Gastroesophageal sphincter (tissue), 4 donors: ENCODE results near the gene PYCARD. TPM values are rescaled to one million over a fixed set of nuclear protein-coding genes. Genes with fewer than 3 reads are reported as not detected.

Source experiments
- ATAC-seq: fragments of 150-250 bp; one replicate; pipeline ENCODE4 v1.9.1; 2016; ENCODE audit warnings: mild to moderate bottlenecking, moderate library complexity
- H3K27ac ChIP-seq, 4 donors: fragments of 200-600 bp; sonication (generic) in 3 of 4; 1 replicate in 3 of 4; 2 replicates in 1 of 4; pipeline ENCODE4 v1.5.1; 2016 to 2019
- H3K27me3 ChIP-seq: fragments of 200-600 bp; sonication (generic); one replicate; pipeline ENCODE4 v1.5.1; 2019
- H3K36me3 ChIP-seq, 2 donors: fragments of 200-600 bp; sonication (generic); one replicate each; pipeline ENCODE4 v1.5.1; 2019; ENCODE audit warnings: control low read depth in 1 of 2
- H3K4me1 ChIP-seq, 3 donors: fragments of 200-600 bp; sonication (generic); 1 replicate in 2 of 3; 2 replicates in 1 of 3; pipeline ENCODE4 v1.5.1; 2016 to 2019; ENCODE audit warnings: control low read depth in 2 of 3
- H3K4me3 ChIP-seq, 2 donors: fragments of 200-600 bp; sonication (generic); one replicate each; pipeline ENCODE4 v1.5.1; 2019; ENCODE audit warnings: mild to moderate bottlenecking in 1 of 2, moderate library complexity in 1 of 2
- H3K9me3 ChIP-seq, 3 donors: fragments of 200-600 bp; sonication (generic); one replicate each; pipeline ENCODE4 v1.5.1; 2017 to 2019; ENCODE audit warnings: control low read depth in 2 of 3
- CTCF ChIP-seq, 4 experiments: fragments of 200-600 bp in 2 of 4; fragments of 450-650 bp in 2 of 4; sonication (generic) in 1 of 4; IDR thresholded peaks; one replicate each; pipeline ENCODE4 v1.5.1; 2017 to 2019; ENCODE audit warnings: antibody characterized with exemption in 4 of 4, mild to moderate bottlenecking in 2 of 4, moderate library complexity in 2 of 4
- EP300 ChIP-seq: sonication (generic); formaldehyde crosslinking; IDR thresholded peaks from one replicate; pipeline ENCODE4 v1.6.1; 2017; ENCODE audit warnings: antibody characterized with exemption, mild to moderate bottlenecking
- POLR2A ChIP-seq, 2 donors: fragments of 450-650 bp; IDR thresholded peaks; one replicate each; pipeline ENCODE4 v1.6.1; 2017; ENCODE audit warnings: antibody characterized with exemption in 2 of 2, mild to moderate bottlenecking in 2 of 2, moderate library complexity in 1 of 2
- POLR2AphosphoS5 ChIP-seq: sonication (generic); formaldehyde crosslinking; IDR thresholded peaks from one replicate; pipeline ENCODE4 v1.6.1; 2017; ENCODE audit warnings: antibody characterized with exemption
- WGBS, 2 donors: methylation state at CpG; one replicate each; pipeline ENCODE4 v1.1.5; 2018; ENCODE audit warnings: low coverage in 1 of 2; 5-methylcytosine and 5-hydroxymethylcytosine counted together
- total RNA-seq, 4 donors: library from RNA; depleted of rRNA; stranded (reverse); fragments of >200 nt; gene quantifications; one replicate each; pipeline ENCODE4 v1.1.0, GENCODE V29; 2016

PYCARD gene
- total RNA-seq, 4 donors from 2014 or later: 3.9 to 21.8 (median 11.3) TPM

GRCh38 chr16:31189412-31189778 lies 13.2 kb downstream of the PYCARD start:
- H3K9me3 ChIP-seq: no peaks in the 10 kb centered on the region
- no peak for TF ChIP-seq POLR2AphosphoS5
- no peak for TF ChIP-seq POLR2A (IDR thresholded peaks at IDR 0.05)
- TF ChIP-seq CTCF (IDR thresholded peaks at IDR 0.05): no peak
- TF ChIP-seq EP300: no peak
- peaks cover 0 to 25% (median 0%) of the 10 kb centered on the region in 3 donors for H3K4me1 ChIP-seq
- no peak overlapping the region for H3K4me3 ChIP-seq
- no peak overlapping the region for H3K27ac ChIP-seq
- whole genome bisulfite sequencing, 2 donors: 92% methylated on average over 2 of the region's 2 CpGs
- no peak for ATAC-seq
- H3K27me3 ChIP-seq: no peaks in the 10 kb centered on the region
- H3K36me3 ChIP-seq: peaks cover 29 to 100% of the 10 kb centered on the region in 2 donors

- no peak for TF ChIP-seq POLR2A (IDR thresholded peaks at IDR 0.05)
- TF ChIP-seq CTCF (IDR thresholded peaks at IDR 0.05): no peak
- TF ChIP-seq EP300: no peak
- TF ChIP-seq POLR2AphosphoS5: no peak
- H3K9me3 ChIP-seq: no peaks in the 10 kb centered on the region
- H3K36me3 ChIP-seq: peaks cover 32 to 100% of the 10 kb centered on the region in 2 donors
- H3K4me1 ChIP-seq: peaks cover 0 to 32% (median 2%) of the 10 kb centered on the region in 3 donors
- no peak overlapping the region for H3K27ac ChIP-seq
- 70 to 78% methylated on average over 3 of the region's 3 CpGs for WGBS, 2 donors
- no peaks in the 10 kb centered on the region for H3K27me3 ChIP-seq
- no peak overlapping the region for H3K4me3 ChIP-seq
- no peak for ATAC-seq
These were observed 13.8 kb downstream of the PYCARD start for GRCh38 chr16:31188450-31189411.

- 64 to 74% methylated on average over 6 to 8 of the region's 8 CpGs for WGBS, 2 donors
- no peak for ATAC-seq
- H3K36me3 ChIP-seq: peaks cover 32 to 100% of the 10 kb centered on the region in 2 donors
These were observed 14.8 kb downstream of the PYCARD start for GRCh38 chr16:31187808-31188189.

GRCh38 chr16:31186930-31187807 lies 15.4 kb downstream of the PYCARD start:
- H3K27ac ChIP-seq: no peak overlapping the region
- H3K36me3 ChIP-seq: peaks cover 32 to 100% of the 10 kb centered on the region in 2 donors
- no peak overlapping the region for H3K4me3 ChIP-seq
- TF ChIP-seq EP300: no peak
- TF ChIP-seq POLR2AphosphoS5: no peak
- TF ChIP-seq CTCF (IDR thresholded peaks at IDR 0.05): no peak
- TF ChIP-seq POLR2A (IDR thresholded peaks at IDR 0.05): no peak
- no peaks in the 10 kb centered on the region for H3K9me3 ChIP-seq
- H3K27me3 ChIP-seq: no peaks in the 10 kb centered on the region
- no peak for ATAC-seq
- peaks cover 0 to 48% (median 16%) of the 10 kb centered on the region in 3 donors for H3K4me1 ChIP-seq
- 62 to 66% methylated on average over 7 to 10 of the region's 10 CpGs for WGBS, 2 donors

More at GRCh38 chr16:31187808-31188189, 14.8 kb downstream of the PYCARD start:
- Histone ChIP-seq H3K27me3 (no peaks in the 10 kb centered on the region), H3K4me3 (no peak overlapping the region), H3K27ac (no peak overlapping the region), H3K4me1 (peaks cover 0 to 41% (median 9%) of the 10 kb centered on the region in 3 donors), H3K9me3 (no peaks in the 10 kb centered on the region)
- TF ChIP-seq EP300: no peak
- no peak for TF ChIP-seq CTCF (IDR thresholded peaks at IDR 0.05)
- no peak for TF ChIP-seq POLR2AphosphoS5
- TF ChIP-seq POLR2A (IDR thresholded peaks at IDR 0.05): no peak
